Measurements from ENCODE around the gene MTARC1. TPM values are rescaled to one million over a fixed set of nuclear protein-coding genes. Genes with fewer than 3 reads are reported as not detected.

MTARC1 gene
- total and polyA plus RNA-seq, 10 of the 15 experiments (the other 5 are each of a cell fraction or from before 2014, with no cell fraction given) = 0.23 to 1.5 (median 0.48) TPM

- no peak for TF ChIP-seq CEBPZ (IDR thresholded peaks at IDR 0.05; ENCODE audit: low read depth, low read length)
- no peak for TF ChIP-seq NR2F1 (conservative IDR thresholded peaks at IDR 0.05)
- TF ChIP-seq STAT3 (IDR thresholded peaks at IDR 0.05; ENCODE audit: low read depth, low read length) = no peak
- TF ChIP-seq POLR2AphosphoS5 (IDR thresholded peaks at IDR 0.05; ENCODE audit: low read length) = 0 out of 2 replicates have a peak, but pooled peaks have one; percentile 44
- TF ChIP-seq MTA3 (IDR thresholded peaks at IDR 0.05; ENCODE audit: borderline replicate concordance, low read length) = no peak
- no peak for TF ChIP-seq MTA2 (IDR thresholded peaks at IDR 0.05; ENCODE audit: low read depth)
- TF ChIP-seq ASH2L (IDR thresholded peaks at IDR 0.05; ENCODE audit: borderline replicate concordance, low read depth) = no peak
- TF ChIP-seq ZBTB40 (IDR thresholded peaks at IDR 0.05; ENCODE audit: borderline replicate concordance) = no peak
- peak; percentile 32 for TF ChIP-seq IKZF1 (conservative IDR thresholded peaks at IDR 0.05)
- no peak for TF ChIP-seq CHD4 (IDR thresholded peaks at IDR 0.05)
These were observed 16.3 kb upstream of the MTARC1 start (continued) for GRCh38 chr1:220770245-220770913.

Measured in GM12878 (cell line).